ENCODE results near the gene ZBTB21.

Gene ZBTB21

GRCh38 chr21:42021371-42022090, 11.4 kb upstream of the ZBTB21 start:
- DNase-seq: no peak
- H3K27me3 Mint-ChIP-seq: peaks cover 20 to 62% of the 10 kb centered on the region in 2 donors
- no peaks in the 10 kb centered on the region for H3K9me3 Mint-ChIP-seq

GRCh38 chr21:42019706-42020105, 9.5 kb upstream of the ZBTB21 start:
- Mint-ChIP-seq H3K9me3 (no peaks in the 10 kb centered on the region), H3K36me3 (ENCODE audit: insufficient read depth) (no peaks in the 10 kb centered on the region), H3K27me3 (peaks cover 18 to 53% of the 10 kb centered on the region in 2 donors), H3K4me1 (ENCODE audit: low read depth in 2 of 2) (no peaks in the 10 kb centered on the region), H3K4me3 (no peak overlapping the region), H3K27ac (no peak overlapping the region)
- no peak for DNase-seq
- no peak for ATAC-seq (replicated peaks)

More at GRCh38 chr21:42021371-42022090, 11.4 kb upstream of the ZBTB21 start:
- peaks cover 0 to 1% of the 10 kb centered on the region in 2 donors for H3K4me1 Mint-ChIP-seq (ENCODE audit: low read depth in 2 of 2)
- no peaks in the 10 kb centered on the region for H3K36me3 Mint-ChIP-seq (ENCODE audit: insufficient read depth)
- ATAC-seq (replicated peaks): no peak
- no peak overlapping the region for H3K4me3 Mint-ChIP-seq
- no peak overlapping the region for H3K27ac Mint-ChIP-seq

- H3K36me3 Mint-ChIP-seq (ENCODE audit: insufficient read depth): no peaks in the 10 kb centered on the region
- ATAC-seq (replicated peaks): no peak
- peaks cover 14 to 47% of the 10 kb centered on the region in 2 donors for H3K27me3 Mint-ChIP-seq
- DNase-seq: no peak
- no peak overlapping the region for H3K4me3 Mint-ChIP-seq
- H3K27ac Mint-ChIP-seq: no peak overlapping the region
- no peaks in the 10 kb centered on the region for H3K4me1 Mint-ChIP-seq (ENCODE audit: low read depth in 2 of 2)
- no peaks in the 10 kb centered on the region for H3K9me3 Mint-ChIP-seq
Observed at GRCh38 chr21:42019101-42019605, 9.0 kb upstream of the ZBTB21 start.

- Mint-ChIP-seq H3K36me3 (ENCODE audit: insufficient read depth) (no peaks in the 10 kb centered on the region), H3K4me1 (ENCODE audit: low read depth in 2 of 2) (no peaks in the 10 kb centered on the region), H3K9me3 (no peaks in the 10 kb centered on the region), H3K27me3 (peaks cover 14 to 38% of the 10 kb centered on the region in 2 donors), H3K27ac (no peak overlapping the region), H3K4me3 (no peak overlapping the region)
- no peak for ATAC-seq (replicated peaks)
- DNase-seq: no peak
Observed at GRCh38 chr21:42017022-42017421, 6.9 kb upstream of the ZBTB21 start.

GRCh38 chr21:42016364-42016985, 6.3 kb upstream of the ZBTB21 start:
- Mint-ChIP-seq H3K4me3 (no peak overlapping the region), H3K9me3 (no peaks in the 10 kb centered on the region), H3K36me3 (ENCODE audit: insufficient read depth) (no peaks in the 10 kb centered on the region), H3K4me1 (ENCODE audit: low read depth in 2 of 2) (no peaks in the 10 kb centered on the region), H3K27me3 (peaks cover 11 to 32% of the 10 kb centered on the region in 2 donors), H3K27ac (no peak overlapping the region)
- no peak for ATAC-seq (replicated peaks)
- DNase-seq: no peak

GRCh38 chr21:42013931-42014330, 3.8 kb upstream of the ZBTB21 start:
- Mint-ChIP-seq H3K9me3 (no peaks in the 10 kb centered on the region), H3K27ac (no peak overlapping the region), H3K4me3 (no peak overlapping the region), H3K4me1 (ENCODE audit: low read depth in 2 of 2) (peaks cover 2 to 3% of the 10 kb centered on the region in 2 donors), H3K36me3 (ENCODE audit: insufficient read depth) (peaks cover 13% of the 10 kb centered on the region), H3K27me3 (peaks cover 0 to 7% of the 10 kb centered on the region in 2 donors)
- no peak for DNase-seq
- no peak for ATAC-seq (replicated peaks)

GRCh38 chr21:42013376-42013775, 3.2 kb upstream of the ZBTB21 start:
- peaks cover 17% of the 10 kb centered on the region for H3K36me3 Mint-ChIP-seq (ENCODE audit: insufficient read depth)
- no peak for ATAC-seq (replicated peaks)

GRCh38 chr21:42012763-42013329, 2.7 kb upstream of the ZBTB21 start:
- Mint-ChIP-seq H3K27ac (no peak overlapping the region), H3K9me3 (no peaks in the 10 kb centered on the region), H3K4me1 (ENCODE audit: low read depth in 2 of 2) (peaks cover 3% of the 10 kb centered on the region in 2 donors), H3K36me3 (ENCODE audit: insufficient read depth) (peaks cover 20% of the 10 kb centered on the region), H3K4me3 (peak overlapping the region; percentile 37 to 49), H3K27me3 (no peaks in the 10 kb centered on the region)
- DNase-seq: no peak
- no peak for ATAC-seq (replicated peaks)

More at GRCh38 chr21:42013376-42013775, 3.2 kb upstream of the ZBTB21 start:
- no peak for DNase-seq
- H3K9me3 Mint-ChIP-seq: no peaks in the 10 kb centered on the region
- H3K27me3 Mint-ChIP-seq: peaks cover 0 to 1% of the 10 kb centered on the region in 2 donors
- no peak overlapping the region for H3K27ac Mint-ChIP-seq
- no peak overlapping the region for H3K4me3 Mint-ChIP-seq
- H3K4me1 Mint-ChIP-seq (ENCODE audit: low read depth in 2 of 2): peaks cover 3% of the 10 kb centered on the region in 2 donors

- Mint-ChIP-seq H3K27ac (no peak overlapping the region), H3K27me3 (no peaks in the 10 kb centered on the region), H3K4me1 (ENCODE audit: low read depth in 2 of 2) (peaks cover 3 to 5% of the 10 kb centered on the region in 2 donors), H3K36me3 (ENCODE audit: insufficient read depth) (peaks cover 20% of the 10 kb centered on the region), H3K4me3 (peak overlapping the region; percentile 37 to 49), H3K9me3 (no peaks in the 10 kb centered on the region)
- ATAC-seq (replicated peaks): no peak
- no peak for DNase-seq
Observed at GRCh38 chr21:42012344-42012743, 2.2 kb upstream of the ZBTB21 start.

GRCh38 chr21:42010507-42011495, 641 bp upstream of the ZBTB21 start:
- ATAC-seq (replicated peaks): peak; percentile 7
- H3K27me3 Mint-ChIP-seq: no peaks in the 10 kb centered on the region
- H3K27ac Mint-ChIP-seq: peak overlapping the region; percentile 95 to 97
- peak overlapping the region; percentile 82 to 85 for H3K4me3 Mint-ChIP-seq
- peak in 2 of 3 experiments; percentile 6 to 23 for DNase-seq
- H3K9me3 Mint-ChIP-seq: no peaks in the 10 kb centered on the region
- H3K36me3 Mint-ChIP-seq (ENCODE audit: insufficient read depth): peaks cover 24% of the 10 kb centered on the region
- peaks cover 7 to 11% of the 10 kb centered on the region in 2 donors for H3K4me1 Mint-ChIP-seq (ENCODE audit: low read depth in 2 of 2)

- Mint-ChIP-seq H3K4me1 (ENCODE audit: low read depth in 2 of 2) (peaks cover 7 to 18% of the 10 kb centered on the region in 2 donors), H3K36me3 (ENCODE audit: insufficient read depth) (peaks cover 24% of the 10 kb centered on the region), H3K27ac (peak overlapping the region; percentile 95 to 97), H3K27me3 (no peaks in the 10 kb centered on the region), H3K9me3 (no peaks in the 10 kb centered on the region), H3K4me3 (peak overlapping the region; percentile 82 to 85)
- ATAC-seq (replicated peaks) (peak; percentile 19), DNase-seq (peak; percentile 16 to 33 (median 18))
Observed at GRCh38 chr21:42009018-42009830, 936 bp downstream of the ZBTB21 start.

- Mint-ChIP-seq H3K4me3 (no peak overlapping the region), H3K9me3 (no peaks in the 10 kb centered on the region), H3K4me1 (ENCODE audit: low read depth in 2 of 2) (peaks cover 12 to 32% of the 10 kb centered on the region in 2 donors), H3K27me3 (no peaks in the 10 kb centered on the region), H3K36me3 (ENCODE audit: insufficient read depth) (peaks cover 26% of the 10 kb centered on the region), H3K27ac (no peak overlapping the region)
- DNase-seq (no peak), ATAC-seq (replicated peaks) (no peak)
Observed at GRCh38 chr21:42007356-42007940, 2.7 kb downstream of the ZBTB21 start.
